Measurements from ENCODE around the gene RALGPS1. TPM values are rescaled to one million over a fixed set of nuclear protein-coding genes. Genes with fewer than 3 reads are reported as not detected.

The RALGPS1 gene
- total RNA-seq, 1 experiment from 2014 or later: 18.6 TPM

DNA sequence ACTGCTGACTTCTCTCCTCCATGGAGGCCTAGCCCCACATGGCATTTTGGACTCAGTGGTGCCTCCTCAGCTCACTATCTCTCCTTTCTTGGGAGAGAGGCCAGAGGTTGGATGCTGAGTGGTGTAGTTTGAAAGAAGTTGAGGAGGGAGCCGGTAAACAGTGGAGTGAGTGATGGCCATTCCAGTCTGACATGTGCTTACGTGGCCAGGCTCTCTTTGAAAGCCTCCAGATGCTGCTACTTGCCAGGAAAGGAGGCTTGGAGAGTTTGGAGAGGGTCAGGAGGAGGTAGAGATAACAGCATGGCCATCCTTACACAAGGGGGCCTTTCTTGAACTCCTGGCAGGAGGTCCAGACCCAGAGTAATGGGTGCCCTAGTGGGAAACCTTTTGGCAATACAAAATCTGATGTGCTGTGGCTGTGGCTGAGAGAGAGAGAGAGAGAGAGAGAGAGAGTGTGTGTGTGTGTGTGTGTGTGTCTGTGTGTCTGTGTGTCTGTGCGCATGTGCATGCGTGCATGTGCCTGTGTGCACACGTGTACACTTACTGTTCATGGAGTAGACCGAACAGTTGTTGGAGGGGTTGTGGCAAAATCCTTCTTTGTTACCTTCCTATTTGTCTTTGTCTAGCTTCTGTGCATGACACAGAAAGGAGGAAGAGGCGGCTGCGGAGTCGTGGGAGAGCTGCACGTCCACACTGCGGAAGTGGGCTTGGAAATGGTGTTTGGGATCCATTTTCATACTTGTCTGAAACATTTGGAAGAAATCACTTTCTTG lies 37.8 kb downstream of the RALGPS1 start:
- Histone ChIP-seq H3K23ac (ENCODE audit: insufficient read length, low read depth, low read length) (no peak overlapping the region), H3K9ac (ENCODE audit: extremely low read depth, insufficient read length, low read length) (no peak overlapping the region), H2BK5ac (ENCODE audit: insufficient read length, low read length) (no peak overlapping the region), H3K4ac (ENCODE audit: low read depth, low read length) (no peak overlapping the region), H2AK5ac (ENCODE audit: insufficient read length, low read length) (no peak overlapping the region), H3K79me2 (ENCODE audit: insufficient read depth, low read length) (no peaks in the 10 kb centered on the region), H2BK20ac (ENCODE audit: low read depth, low read length, poor library complexity, severe bottlenecking) (no peak overlapping the region), H3K4me1 (ENCODE audit: insufficient read depth, low read length) (no peaks in the 10 kb centered on the region; the same call in 1 of the 2 replicates), H4K91ac (ENCODE audit: insufficient read length, low read depth, low read length) (no peak overlapping the region), H4K20me1 (ENCODE audit: control insufficient read depth, insufficient read depth, insufficient read length) (no peaks in the 10 kb centered on the region), H4K5ac (ENCODE audit: insufficient read length, low read depth, low read length) (no peak overlapping the region), H3K79me1 (ENCODE audit: insufficient read depth, low read depth, low read length, poor library complexity, severe bottlenecking) (no peaks in the 10 kb centered on the region), H4K8ac (replicated peaks; ENCODE audit: insufficient read length, low read depth, low read length) (no peak overlapping the region), H2BK120ac (ENCODE audit: low read depth, low read length, poor library complexity, severe bottlenecking) (no peak overlapping the region), H3K4me2 (ENCODE audit: insufficient read depth, insufficient read length, low read length) (no peak overlapping the region), H3K23me2 (ENCODE audit: insufficient read length, low read depth, low read length, poor library complexity, severe bottlenecking) (no peaks in the 10 kb centered on the region), H3K56ac (ENCODE audit: insufficient read length, low read depth, low read length) (no peak overlapping the region), H3T11ph (ENCODE audit: low read length) (no peak overlapping the region), H3K27ac (ENCODE audit: insufficient read length, low read depth, low read length) (no peak overlapping the region), H3K9me3 (ENCODE audit: control insufficient read depth, low read depth, low read length) (no peaks in the 10 kb centered on the region), H3K18ac (ENCODE audit: insufficient read length, low read depth, low read length) (no peak overlapping the region), H2AFZ (ENCODE audit: low read length) (no peak overlapping the region), H2BK12ac (ENCODE audit: insufficient read length, low read depth, low read length) (no peak overlapping the region), H3K14ac (ENCODE audit: insufficient read depth, low read length) (no peak overlapping the region; the same call in 1 of the 2 replicates), H3K27me3 (ENCODE audit: insufficient read depth, low read length) (no peaks in the 10 kb centered on the region), H2BK15ac (ENCODE audit: low read depth, low read length) (no peak overlapping the region)
- no peaks in the 10 kb centered on the region for H3K9me3 Mint-ChIP-seq
- no peaks in the 10 kb centered on the region for H3K36me3 Mint-ChIP-seq (ENCODE audit: insufficient read depth in 1 of 3, low read depth in 3 of 3)
- H3K4me3 Mint-ChIP-seq: peak overlapping the region in 1 of 2 experiments; percentile 4; a peak in 1 of 5 replicates
- DNase-seq: no peak
- WGBS (ENCODE audit: extremely low coverage, insufficient read length, low lambda C conversion rate): no CpG with 5 or more reads among the region's 11 CpGs
- no peaks in the 10 kb centered on the region for H3K27me3 Mint-ChIP-seq (ENCODE audit: low read depth)
- H3K27ac Mint-ChIP-seq: peak overlapping the region in 2 of 3 experiments; percentile 16 to 66; a peak in 2 of 7 replicates
- TF ChIP-seq, protein P1, sequence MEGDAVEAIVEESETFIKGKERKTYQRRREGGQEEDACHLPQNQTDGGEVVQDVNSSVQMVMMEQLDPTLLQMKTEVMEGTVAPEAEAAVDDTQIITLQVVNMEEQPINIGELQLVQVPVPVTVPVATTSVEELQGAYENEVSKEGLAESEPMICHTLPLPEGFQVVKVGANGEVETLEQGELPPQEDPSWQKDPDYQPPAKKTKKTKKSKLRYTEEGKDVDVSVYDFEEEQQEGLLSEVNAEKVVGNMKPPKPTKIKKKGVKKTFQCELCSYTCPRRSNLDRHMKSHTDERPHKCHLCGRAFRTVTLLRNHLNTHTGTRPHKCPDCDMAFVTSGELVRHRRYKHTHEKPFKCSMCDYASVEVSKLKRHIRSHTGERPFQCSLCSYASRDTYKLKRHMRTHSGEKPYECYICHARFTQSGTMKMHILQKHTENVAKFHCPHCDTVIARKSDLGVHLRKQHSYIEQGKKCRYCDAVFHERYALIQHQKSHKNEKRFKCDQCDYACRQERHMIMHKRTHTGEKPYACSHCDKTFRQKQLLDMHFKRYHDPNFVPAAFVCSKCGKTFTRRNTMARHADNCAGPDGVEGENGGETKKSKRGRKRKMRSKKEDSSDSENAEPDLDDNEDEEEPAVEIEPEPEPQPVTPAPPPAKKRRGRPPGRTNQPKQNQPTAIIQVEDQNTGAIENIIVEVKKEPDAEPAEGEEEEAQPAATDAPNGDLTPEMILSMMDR (conservative IDR thresholded peaks at IDR 0.05): no peak
- H3K4me1 Mint-ChIP-seq: peaks cover 12 to 16% of the 10 kb centered on the region in 2 experiments

Data from H9 (cell line).